ENCODE measurements around the gene ATP2A1. TPM values are rescaled to one million over a fixed set of nuclear protein-coding genes. Genes with fewer than 3 reads are reported as not detected.

Gene ATP2A1
- total RNA-seq, 1 donor from 2014 or later: 1.9 TPM

DNA sequence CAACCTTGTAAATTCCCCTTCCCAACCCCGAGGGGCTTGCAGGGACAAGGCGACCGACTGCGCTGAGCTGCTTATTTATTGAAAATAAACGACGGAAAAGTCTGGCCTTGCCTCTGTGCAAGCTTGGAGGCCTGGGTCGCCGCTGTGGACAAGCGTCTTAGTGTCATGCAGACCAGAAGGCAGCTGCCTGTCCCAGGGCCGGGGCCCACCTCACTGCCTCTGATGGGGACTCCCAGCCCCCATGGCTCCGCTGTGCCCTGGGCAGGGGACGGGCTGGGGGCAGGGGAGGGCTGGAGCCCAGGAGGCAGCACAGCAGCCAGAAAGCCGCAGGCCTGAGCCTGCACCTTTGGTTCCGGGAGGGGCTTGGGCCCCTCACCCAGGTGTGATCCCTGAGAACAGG lies 26.1 kb downstream of the ATP2A1 start:
- Mint-ChIP-seq H3K27me3 (ENCODE audit: unreplicated experiment) (peaks cover 1% of the 10 kb centered on the region), H3K36me3 (ENCODE audit: low read depth, unreplicated experiment) (no peaks in the 10 kb centered on the region), H3K27ac (ENCODE audit: unreplicated experiment) (no peak overlapping the region), H3K4me1 (ENCODE audit: unreplicated experiment) (no peaks in the 10 kb centered on the region), H3K4me3 (ENCODE audit: unreplicated experiment) (no peak overlapping the region), H3K9me3 (ENCODE audit: unreplicated experiment) (no peaks in the 10 kb centered on the region)
- DNase-seq (ENCODE audit: low spot score): no peak
- TF ChIP-seq, protein P1, sequence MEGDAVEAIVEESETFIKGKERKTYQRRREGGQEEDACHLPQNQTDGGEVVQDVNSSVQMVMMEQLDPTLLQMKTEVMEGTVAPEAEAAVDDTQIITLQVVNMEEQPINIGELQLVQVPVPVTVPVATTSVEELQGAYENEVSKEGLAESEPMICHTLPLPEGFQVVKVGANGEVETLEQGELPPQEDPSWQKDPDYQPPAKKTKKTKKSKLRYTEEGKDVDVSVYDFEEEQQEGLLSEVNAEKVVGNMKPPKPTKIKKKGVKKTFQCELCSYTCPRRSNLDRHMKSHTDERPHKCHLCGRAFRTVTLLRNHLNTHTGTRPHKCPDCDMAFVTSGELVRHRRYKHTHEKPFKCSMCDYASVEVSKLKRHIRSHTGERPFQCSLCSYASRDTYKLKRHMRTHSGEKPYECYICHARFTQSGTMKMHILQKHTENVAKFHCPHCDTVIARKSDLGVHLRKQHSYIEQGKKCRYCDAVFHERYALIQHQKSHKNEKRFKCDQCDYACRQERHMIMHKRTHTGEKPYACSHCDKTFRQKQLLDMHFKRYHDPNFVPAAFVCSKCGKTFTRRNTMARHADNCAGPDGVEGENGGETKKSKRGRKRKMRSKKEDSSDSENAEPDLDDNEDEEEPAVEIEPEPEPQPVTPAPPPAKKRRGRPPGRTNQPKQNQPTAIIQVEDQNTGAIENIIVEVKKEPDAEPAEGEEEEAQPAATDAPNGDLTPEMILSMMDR (IDR thresholded peaks at IDR 0.05; ENCODE audit: unreplicated experiment): no peak

DNA sequence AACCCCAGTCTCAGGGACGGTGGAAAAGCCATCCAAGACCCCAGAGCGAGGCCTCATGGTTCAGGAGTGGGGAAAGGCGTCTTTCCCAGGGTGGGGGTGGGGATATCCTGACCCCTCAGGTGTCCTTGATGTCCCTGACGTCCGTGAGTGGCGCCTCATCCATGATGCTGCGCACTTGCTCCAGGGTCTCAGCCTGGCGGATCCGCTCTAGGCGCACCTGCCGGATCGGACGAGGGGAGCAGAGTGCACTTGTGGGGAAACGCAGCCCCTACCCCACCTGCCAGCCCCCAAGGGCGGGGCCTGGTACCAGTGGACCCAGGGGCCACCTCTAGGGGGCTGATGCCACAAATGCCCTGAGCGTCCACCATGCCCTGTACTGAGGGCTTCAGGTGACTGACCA lies 26.5 kb downstream of the ATP2A1 start:
- no peak overlapping the region for H3K27ac Mint-ChIP-seq (ENCODE audit: unreplicated experiment)
- H3K4me3 Mint-ChIP-seq (ENCODE audit: unreplicated experiment): no peak overlapping the region
- no peaks in the 10 kb centered on the region for H3K4me1 Mint-ChIP-seq (ENCODE audit: unreplicated experiment)
- DNase-seq (ENCODE audit: low spot score): no peak
- H3K27me3 Mint-ChIP-seq (ENCODE audit: unreplicated experiment): peaks cover 1% of the 10 kb centered on the region
- no peaks in the 10 kb centered on the region for H3K36me3 Mint-ChIP-seq (ENCODE audit: low read depth, unreplicated experiment)
- no peaks in the 10 kb centered on the region for H3K9me3 Mint-ChIP-seq (ENCODE audit: unreplicated experiment)
- TF ChIP-seq, protein P1 (IDR thresholded peaks at IDR 0.05; ENCODE audit: unreplicated experiment): no peak

GRCh38 chr16:28905229-28905754 lies 27.0 kb downstream of the ATP2A1 start:
- DNase-seq (ENCODE audit: low spot score): no peak
- H3K4me1 Mint-ChIP-seq (ENCODE audit: unreplicated experiment): no peaks in the 10 kb centered on the region
- H3K27me3 Mint-ChIP-seq (ENCODE audit: unreplicated experiment): peaks cover 1% of the 10 kb centered on the region
- no peak overlapping the region for H3K4me3 Mint-ChIP-seq (ENCODE audit: unreplicated experiment)
- TF ChIP-seq, protein P1 (IDR thresholded peaks at IDR 0.05; ENCODE audit: unreplicated experiment): no peak
- no peaks in the 10 kb centered on the region for H3K36me3 Mint-ChIP-seq (ENCODE audit: low read depth, unreplicated experiment)
- H3K27ac Mint-ChIP-seq (ENCODE audit: unreplicated experiment): no peak overlapping the region
- H3K9me3 Mint-ChIP-seq (ENCODE audit: unreplicated experiment): no peaks in the 10 kb centered on the region

GRCh38 chr16:28905800-28906372 lies 27.6 kb downstream of the ATP2A1 start:
- TF ChIP-seq, protein P1 (IDR thresholded peaks at IDR 0.05; ENCODE audit: unreplicated experiment): no peak
- no peak overlapping the region for H3K27ac Mint-ChIP-seq (ENCODE audit: unreplicated experiment)
- no peaks in the 10 kb centered on the region for H3K4me1 Mint-ChIP-seq (ENCODE audit: unreplicated experiment)
- H3K4me3 Mint-ChIP-seq (ENCODE audit: unreplicated experiment): no peak overlapping the region
- no peaks in the 10 kb centered on the region for H3K36me3 Mint-ChIP-seq (ENCODE audit: low read depth, unreplicated experiment)
- no peaks in the 10 kb centered on the region for H3K9me3 Mint-ChIP-seq (ENCODE audit: unreplicated experiment)
- peaks cover 1% of the 10 kb centered on the region for H3K27me3 Mint-ChIP-seq (ENCODE audit: unreplicated experiment)
- no peak for DNase-seq (ENCODE audit: low spot score)

All from endothelial cell (in vitro differentiated cells).